ENCODE results near the gene PODXL2. TPM values are rescaled to one million over a fixed set of nuclear protein-coding genes. Genes with fewer than 3 reads are reported as not detected.

PODXL2 gene
- total and polyA plus RNA-seq, 2 donors (not counting 1 experiment from before 2014, with no cell fraction given) = 3.1 to 4.0 TPM

GRCh38 chr3:127707851-127708411 lies 78.9 kb downstream of the PODXL2 start:
- Mint-ChIP-seq H3K27me3 (no peaks in the 10 kb centered on the region), H3K4me1 (no peaks in the 10 kb centered on the region), H3K9me3 (ENCODE audit: insufficient read depth) (peaks cover 4% of the 10 kb centered on the region), H3K4me3 (no peak overlapping the region), H3K27ac (no peak overlapping the region)
- Histone ChIP-seq H3K79me2 (ENCODE audit: control insufficient read depth, insufficient read depth, low read length) (no peaks in the 10 kb centered on the region), H3K27me3 (replicated peaks in 1 of 4; ENCODE audit: control extremely low read depth in 1 of 4, control insufficient read depth in 3 of 4, insufficient read depth in 4 of 4, low read length in 3 of 4) (no peaks in the 10 kb centered on the region), H3K9ac (ENCODE audit: low read length) (no peak overlapping the region), H3K4me1 (ENCODE audit: control insufficient read depth in 2 of 2, insufficient read depth in 2 of 2, low read length in 2 of 2) (no peaks in the 10 kb centered on the region), H3K4me3 (ENCODE audit: control extremely low read depth in 1 of 5, extremely low read depth in 1 of 5, insufficient read depth in 1 of 5, low read depth in 2 of 5, low read length in 4 of 5) (no peak overlapping the region), H3K9me3 (ENCODE audit: control extremely low read depth in 1 of 3, control insufficient read depth in 2 of 3, insufficient read depth in 1 of 3, low read length in 2 of 3) (no peaks in the 10 kb centered on the region), H3K4me2 (replicated peaks; ENCODE audit: low read depth, low read length, poor library complexity, severe bottlenecking) (no peak overlapping the region), H2AFZ (ENCODE audit: insufficient read depth, low read depth, low read length, poor library complexity, severe bottlenecking) (no peak overlapping the region), H3K27ac (ENCODE audit: low read length in 2 of 2) (no peak overlapping the region), H3K36me3 (replicated peaks in 1 of 2; ENCODE audit: control extremely low read depth in 1 of 2, control insufficient read depth in 1 of 2, extremely low read depth in 1 of 2, insufficient read depth in 2 of 2, low read length in 1 of 2) (no peaks in the 10 kb centered on the region), H4K20me1 (ENCODE audit: control insufficient read depth, insufficient read depth, low read length, poor library complexity, severe bottlenecking) (no peaks in the 10 kb centered on the region)
- CTCF ChIA-PET = no interaction called here
- intact Hi-C loops (cut with micrococcal nuclease) = no loop called here
- DNase-seq = no peak
- POLR2A ChIA-PET = no interaction called here
- ATAC-seq (ENCODE audit: low read depth) = no peak
- TF ChIP-seq CTCF (IDR thresholded peaks at IDR 0.05) (no peak), EZH2 (IDR thresholded peaks at IDR 0.05; ENCODE audit: borderline replicate concordance, insufficient read depth, low read depth, low read length, poor library complexity, severe bottlenecking) (no peak)
- WGBS (ENCODE audit: insufficient coverage) = 68% methylated on average over 6 of the region's 13 CpGs

- Mint-ChIP-seq H3K4me1 (no peaks in the 10 kb centered on the region), H3K4me3 (no peak overlapping the region), H3K9me3 (ENCODE audit: insufficient read depth) (no peaks in the 10 kb centered on the region), H3K27ac (no peak overlapping the region), H3K27me3 (no peaks in the 10 kb centered on the region)
- POLR2A ChIA-PET = no interaction called here
- Histone ChIP-seq H3K79me2 (ENCODE audit: control insufficient read depth, insufficient read depth, low read length) (no peaks in the 10 kb centered on the region), H3K9ac (ENCODE audit: low read length) (no peak overlapping the region), H2AFZ (ENCODE audit: insufficient read depth, low read depth, low read length, poor library complexity, severe bottlenecking) (no peak overlapping the region), H3K9me3 (ENCODE audit: control extremely low read depth in 1 of 3, control insufficient read depth in 2 of 3, insufficient read depth in 1 of 3, low read length in 2 of 3) (no peaks in the 10 kb centered on the region), H3K4me1 (ENCODE audit: control insufficient read depth in 2 of 2, insufficient read depth in 2 of 2, low read length in 2 of 2) (no peaks in the 10 kb centered on the region), H3K27me3 (replicated peaks in 1 of 4; ENCODE audit: control extremely low read depth in 1 of 4, control insufficient read depth in 3 of 4, insufficient read depth in 4 of 4, low read length in 3 of 4) (no peaks in the 10 kb centered on the region), H3K4me3 (ENCODE audit: control extremely low read depth in 1 of 5, extremely low read depth in 1 of 5, insufficient read depth in 1 of 5, low read depth in 2 of 5, low read length in 4 of 5) (no peak overlapping the region), H3K4me2 (replicated peaks; ENCODE audit: low read depth, low read length, poor library complexity, severe bottlenecking) (no peak overlapping the region), H3K36me3 (replicated peaks in 1 of 2; ENCODE audit: control extremely low read depth in 1 of 2, control insufficient read depth in 1 of 2, extremely low read depth in 1 of 2, insufficient read depth in 2 of 2, low read length in 1 of 2) (no peaks in the 10 kb centered on the region), H3K27ac (ENCODE audit: low read length in 2 of 2) (no peak overlapping the region), H4K20me1 (ENCODE audit: control insufficient read depth, insufficient read depth, low read length, poor library complexity, severe bottlenecking) (no peaks in the 10 kb centered on the region)
- ATAC-seq (ENCODE audit: low read depth) = no peak
- WGBS (ENCODE audit: insufficient coverage) = 100% methylated on average over 1 of the region's 2 CpGs
- CTCF ChIA-PET = interaction anchor here (1.0 kb wide), 1 partner anchor 12 kb away, joined by 3 read pairs; no protein-coding TSS in a partner anchor
- intact Hi-C loops (cut with micrococcal nuclease) = no loop called here
- TF ChIP-seq EZH2 (IDR thresholded peaks at IDR 0.05; ENCODE audit: borderline replicate concordance, insufficient read depth, low read depth, low read length, poor library complexity, severe bottlenecking) (no peak), CTCF (IDR thresholded peaks at IDR 0.05) (no peak)
- DNase-seq = no peak
Measured at GRCh38 chr3:127708837-127709236, 79.9 kb downstream of the PODXL2 start.

Measured in B cell (primary cell).